Ramos (cell line): ENCODE measurements around the gene HTD2.
"Not testable (repeated sequence)": the region's sequence is repeated elsewhere in the genome, so short reads cannot be mapped to it uniquely, and the experiment has no call there.

Experiments used
- in situ Hi-C: fragments of 300-500 bp; cut with MboI; formaldehyde crosslinking; loops from one replicate; pipeline ENCODE4 v1.14.3; 2022; ENCODE audit warnings: low sequenced_read_pairs; ENCODE audit not compliant: unreplicated experiment

HTD2 gene

DNA sequence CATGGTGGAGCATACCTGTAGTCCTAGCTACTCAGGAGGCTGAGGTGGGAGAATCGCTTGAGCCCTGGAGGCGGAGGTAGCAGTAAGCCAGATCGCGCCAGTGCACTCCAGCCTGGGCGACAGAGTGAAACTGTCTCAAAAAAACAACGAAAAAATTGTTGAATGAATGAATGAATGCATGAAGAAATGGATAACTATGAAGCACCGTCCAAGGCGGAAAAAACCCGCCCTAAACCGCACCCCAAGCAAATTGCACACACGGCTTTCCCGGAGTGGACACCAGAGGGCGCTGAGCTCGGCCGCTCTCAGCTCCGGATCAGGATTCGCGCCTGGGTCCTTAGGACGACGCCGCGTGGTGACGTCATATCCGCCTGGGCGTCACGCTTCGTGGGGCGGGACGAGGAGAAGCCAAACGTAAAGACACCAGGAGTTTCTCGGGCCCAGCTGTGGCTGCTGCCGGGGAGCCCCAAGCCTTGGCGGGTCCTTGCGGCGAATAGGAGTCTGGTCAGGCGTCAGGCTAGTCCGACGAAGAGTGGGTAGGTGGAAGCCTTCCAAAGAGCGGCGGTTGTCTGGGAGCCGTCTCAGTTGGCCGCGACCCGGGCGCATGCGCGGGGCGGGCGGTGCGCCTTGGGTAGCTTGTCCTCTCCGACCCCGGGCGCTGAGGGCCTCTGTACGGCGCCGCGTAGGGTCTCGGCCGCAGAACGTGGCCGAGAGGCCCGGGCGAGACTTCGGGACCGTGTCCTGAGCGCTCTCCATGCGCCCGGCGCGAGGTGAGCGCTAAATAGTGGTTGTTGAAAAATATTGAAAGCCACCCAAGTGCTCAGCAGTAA, at the start of gene HTD2, which contains the start of gene RPP14:
Gene HTD2, plus strand, starts transcription at position 639 of the 830 bp plus-strand sequence. CDS start 11,094 bp downstream, outside the sequence.
Gene RPP14, plus strand, starts transcription at position 364 of the 830 bp plus-strand sequence. CDS start 4,085 bp downstream, outside the sequence.
- in situ Hi-C loops = loop anchor here (5.0 to 10.0 kb wide), 2 partner anchors 226 to 329 kb away; no protein-coding TSS in a partner anchor

DNA sequence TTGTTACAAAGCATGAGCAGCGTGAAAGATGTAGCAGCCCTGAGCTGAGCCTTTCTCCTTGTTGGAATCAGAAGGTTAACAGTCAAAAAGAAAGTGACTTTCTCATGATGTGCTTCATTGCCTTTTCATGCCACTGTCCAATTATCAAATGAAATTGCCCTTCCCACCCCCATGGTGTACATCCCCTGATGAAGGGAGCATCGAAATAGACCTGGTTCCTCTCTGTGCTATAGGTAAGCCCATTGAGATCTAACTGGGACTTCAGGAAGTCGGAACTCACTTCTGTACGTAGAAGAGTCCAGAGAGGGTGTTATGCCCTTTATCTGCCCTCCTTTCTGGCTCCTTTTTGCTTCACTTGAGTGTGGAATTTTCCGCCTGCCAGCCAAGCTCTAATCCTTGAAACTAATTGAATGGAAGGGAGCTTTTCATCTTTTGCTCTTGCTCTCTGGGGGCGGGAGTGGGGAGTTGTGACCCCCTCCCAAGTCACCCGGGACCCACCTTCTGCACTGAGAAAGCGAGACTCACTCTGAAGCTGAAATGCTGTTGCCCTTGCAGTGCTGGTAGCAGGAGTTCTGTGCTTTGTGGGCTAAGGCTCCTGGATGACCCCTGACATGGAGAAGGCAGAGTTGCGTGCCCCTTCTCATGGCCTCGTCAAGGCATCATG, 47.8 kb upstream of the HTD2 start:
- in situ Hi-C loops = no loop called here

DNA sequence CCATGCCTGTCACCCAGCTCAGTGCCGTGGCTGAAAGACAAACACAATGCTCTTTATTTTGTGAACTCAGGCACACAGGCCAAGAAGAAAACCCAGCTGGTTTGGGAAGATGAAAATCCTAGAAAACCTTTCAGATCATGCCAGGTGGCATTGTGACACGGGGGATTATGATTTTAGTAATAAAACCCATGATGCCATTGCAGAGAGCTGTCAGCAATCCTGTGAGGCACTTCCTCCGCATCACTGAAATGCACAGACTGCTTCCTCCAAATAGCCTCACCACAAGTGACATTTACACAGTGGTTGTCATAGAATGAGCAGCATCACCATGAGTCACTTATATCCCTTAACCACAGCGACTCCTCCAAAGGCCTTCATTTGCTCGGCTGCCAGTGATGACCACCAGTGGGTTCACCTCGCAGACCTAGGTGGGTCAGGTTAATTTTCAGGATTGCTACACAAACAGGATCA, 46.0 kb upstream of the HTD2 start:
- in situ Hi-C loops = no loop called here

DNA sequence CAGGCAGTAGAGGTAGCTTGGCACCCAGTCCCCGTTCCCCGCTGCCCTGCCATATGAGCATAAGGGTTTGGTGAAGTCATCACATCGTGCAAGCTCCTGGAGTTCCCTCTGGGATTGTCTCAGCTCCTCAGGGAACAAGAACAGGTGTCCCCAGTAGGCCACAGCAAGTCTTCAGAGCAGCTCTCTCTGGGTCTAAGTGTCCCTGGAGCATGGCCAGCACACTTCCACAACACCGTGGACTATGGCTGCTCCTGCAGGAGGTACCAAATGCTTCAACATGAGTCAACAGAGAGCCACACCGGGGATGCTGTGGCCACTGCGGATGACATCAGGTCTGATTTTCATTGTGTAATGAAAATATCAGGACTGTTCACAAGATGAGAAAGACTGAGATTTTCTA, 45.6 kb upstream of the HTD2 start:
- in situ Hi-C loops = no loop called here

DNA sequence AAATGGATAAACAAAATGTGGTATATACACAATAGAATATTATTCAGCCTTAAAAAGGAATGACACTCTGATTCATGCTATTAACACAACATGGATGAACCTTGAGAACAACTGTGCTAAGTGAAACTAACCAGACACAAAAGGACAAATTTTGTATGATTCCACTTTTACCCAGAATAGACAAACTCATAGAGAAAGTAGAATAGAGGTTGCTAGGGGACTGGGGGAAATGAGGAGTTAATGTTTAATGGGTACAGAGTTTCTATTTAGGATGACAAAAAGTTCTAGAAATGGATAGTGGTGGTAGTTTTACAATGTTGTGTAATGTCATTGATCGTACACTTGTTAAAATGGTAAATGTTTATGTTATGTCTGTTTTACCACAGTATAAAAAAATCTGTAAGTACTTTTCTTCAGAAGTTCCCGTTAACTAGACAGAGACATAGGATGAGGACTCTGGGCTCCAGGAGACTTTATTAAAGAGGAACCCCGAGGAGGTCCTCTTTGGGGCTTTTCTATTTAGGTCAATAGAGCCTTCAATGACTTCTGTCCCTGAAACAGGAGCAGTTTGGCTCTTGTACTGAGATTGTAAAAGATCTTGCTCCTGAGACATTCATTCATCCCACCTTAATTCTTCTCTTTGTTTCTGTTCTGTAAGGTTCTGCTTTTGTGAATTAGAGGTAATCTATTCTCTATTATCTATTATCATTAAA, 44.2 kb upstream of the HTD2 start:
- in situ Hi-C loops = no loop called here

DNA sequence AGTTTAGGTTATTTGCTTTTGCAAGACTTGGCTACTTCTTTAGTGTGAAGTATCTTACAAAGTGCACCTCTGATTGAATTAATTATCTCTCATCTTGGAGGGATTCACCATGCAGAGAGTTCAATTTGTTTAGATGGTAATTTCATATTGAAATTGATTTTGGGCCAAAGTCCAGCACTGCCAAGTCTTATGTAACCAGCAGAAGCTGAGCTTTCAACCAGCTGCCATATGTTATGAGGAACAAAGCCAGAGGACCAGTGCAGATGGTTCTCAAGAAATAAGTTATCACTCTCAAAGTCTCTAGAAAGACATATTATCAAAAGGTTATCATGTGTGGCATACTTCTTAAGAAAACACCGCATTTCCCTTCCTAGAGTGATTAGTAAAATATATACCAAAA, 39.7 kb upstream of the HTD2 start:
- in situ Hi-C loops = no loop called here

DNA sequence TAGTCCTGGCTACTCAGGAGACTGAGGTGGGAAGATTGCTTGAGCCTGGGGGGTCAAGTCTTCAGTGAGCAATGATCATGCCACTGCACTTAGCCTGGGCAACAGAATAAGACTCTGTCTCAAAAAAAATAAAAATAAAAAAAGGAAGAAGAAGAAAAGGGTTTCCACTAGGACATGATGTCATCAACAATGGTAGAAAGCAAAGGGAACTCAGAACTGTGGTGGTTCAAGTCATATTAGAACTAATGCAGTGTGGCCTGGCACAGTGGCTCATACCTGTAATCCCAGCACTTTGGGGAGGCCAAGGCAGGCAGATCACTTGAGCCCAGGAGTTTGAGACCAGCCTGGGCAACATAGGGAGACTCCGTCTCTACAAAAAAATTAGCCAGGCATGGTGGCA, 38.8 kb upstream of the HTD2 start:
- in situ Hi-C loops = not testable (repeated sequence)

DNA sequence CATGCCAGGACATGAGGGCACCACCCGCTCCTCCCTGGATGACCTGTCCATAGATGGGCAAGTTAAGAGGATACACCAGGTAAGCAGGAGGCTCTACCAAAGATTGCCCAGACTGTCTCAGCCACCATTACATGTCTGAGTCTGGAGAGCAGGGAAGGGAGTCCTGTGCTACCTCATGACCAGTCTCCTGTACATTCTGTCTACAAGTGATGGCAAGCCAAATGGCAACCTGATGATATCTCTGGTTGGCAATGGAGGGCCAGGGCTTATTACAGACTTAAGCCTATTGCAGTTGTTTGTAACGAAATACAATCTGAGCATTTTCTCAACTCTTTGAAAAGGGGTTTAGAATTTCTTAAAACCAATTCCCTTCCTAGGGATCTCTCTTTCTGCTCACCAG, 37.0 kb upstream of the HTD2 start:
- in situ Hi-C loops = no loop called here

DNA sequence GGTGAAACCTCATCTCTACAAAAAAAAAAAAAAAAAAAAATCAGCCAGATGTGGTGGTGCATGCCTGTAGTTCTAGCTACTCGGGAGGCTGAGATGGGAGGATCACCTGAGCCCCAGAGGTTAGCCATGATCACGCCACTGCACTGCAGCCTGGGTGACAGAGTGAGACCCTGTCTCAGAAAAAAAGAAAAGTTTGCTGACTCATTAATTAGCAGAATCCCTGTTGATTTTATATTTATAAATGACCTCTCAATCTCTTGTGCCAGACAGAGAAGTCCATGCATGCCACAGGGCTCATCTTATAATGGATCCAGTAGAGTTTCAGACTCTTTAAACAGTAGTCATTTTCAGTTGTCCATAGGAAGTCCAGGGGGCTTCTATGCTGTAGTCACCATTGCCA, 35.8 kb upstream of the HTD2 start:
- in situ Hi-C loops = no loop called here

DNA sequence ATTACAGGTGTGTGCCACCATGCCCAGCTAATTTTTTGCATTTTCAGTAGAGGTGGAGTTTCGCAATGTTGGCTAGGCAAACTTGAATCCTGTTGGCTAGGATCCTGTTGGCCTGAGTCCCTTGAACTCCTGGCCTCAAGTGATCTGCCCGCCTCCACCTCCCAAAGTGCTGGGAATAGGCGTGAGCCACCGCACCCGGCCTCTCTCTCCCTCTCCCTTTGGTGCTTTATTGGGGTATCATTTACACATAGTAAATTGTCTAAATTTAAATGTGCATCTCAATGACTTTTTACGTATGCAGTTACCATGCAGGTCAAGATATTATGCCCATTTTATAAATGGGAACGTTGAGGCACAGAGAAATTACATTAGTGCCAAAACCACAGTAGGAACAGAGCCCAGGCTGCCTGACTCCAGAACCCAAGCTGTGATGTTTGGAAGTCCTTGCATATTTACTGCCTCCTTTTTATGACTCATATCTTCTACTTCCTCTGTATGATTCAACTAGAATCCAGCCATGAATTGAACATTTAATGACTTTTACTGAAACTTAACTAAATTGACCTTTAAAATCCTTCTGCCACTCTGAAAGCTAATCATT, 34.3 kb upstream of the HTD2 start:
- in situ Hi-C loops = no loop called here

DNA sequence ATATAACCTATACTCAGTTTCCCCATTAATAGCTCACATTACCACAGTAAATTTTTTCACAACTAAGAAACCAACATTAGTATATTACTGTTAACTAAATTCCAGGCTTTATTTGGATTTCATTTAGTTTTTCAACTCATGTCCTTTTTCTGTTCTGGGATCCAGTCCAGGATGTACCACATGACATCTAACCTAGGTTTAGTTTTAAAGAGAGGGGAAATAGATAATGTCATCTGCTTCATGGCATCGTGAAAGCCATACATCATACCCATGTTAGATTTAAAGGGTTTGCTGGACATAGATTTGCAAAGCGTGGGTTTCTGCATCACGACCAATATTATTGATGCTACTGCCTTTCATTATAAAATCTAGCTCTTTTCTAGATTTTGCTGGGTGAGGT, 33.4 kb upstream of the HTD2 start:
- in situ Hi-C loops = no loop called here

DNA sequence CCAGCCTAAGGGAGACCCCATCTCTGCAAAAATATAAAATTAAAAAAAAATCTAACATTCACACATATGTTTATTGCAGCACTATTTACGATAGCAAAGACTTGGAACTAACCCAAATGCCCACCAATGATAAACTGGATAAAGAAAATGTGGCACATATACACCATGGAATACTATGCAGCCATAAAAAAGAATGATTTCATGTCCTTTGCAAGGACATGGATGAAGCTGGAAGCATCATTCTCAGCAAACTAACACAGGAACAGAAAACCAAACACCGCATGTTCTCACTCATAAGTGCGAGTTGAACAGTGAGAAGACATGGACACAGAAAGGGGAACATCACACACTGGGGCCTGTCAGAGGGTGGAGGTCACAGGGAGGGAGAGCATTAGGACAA, 33.0 kb upstream of the HTD2 start:
- in situ Hi-C loops = not testable (repeated sequence)

DNA sequence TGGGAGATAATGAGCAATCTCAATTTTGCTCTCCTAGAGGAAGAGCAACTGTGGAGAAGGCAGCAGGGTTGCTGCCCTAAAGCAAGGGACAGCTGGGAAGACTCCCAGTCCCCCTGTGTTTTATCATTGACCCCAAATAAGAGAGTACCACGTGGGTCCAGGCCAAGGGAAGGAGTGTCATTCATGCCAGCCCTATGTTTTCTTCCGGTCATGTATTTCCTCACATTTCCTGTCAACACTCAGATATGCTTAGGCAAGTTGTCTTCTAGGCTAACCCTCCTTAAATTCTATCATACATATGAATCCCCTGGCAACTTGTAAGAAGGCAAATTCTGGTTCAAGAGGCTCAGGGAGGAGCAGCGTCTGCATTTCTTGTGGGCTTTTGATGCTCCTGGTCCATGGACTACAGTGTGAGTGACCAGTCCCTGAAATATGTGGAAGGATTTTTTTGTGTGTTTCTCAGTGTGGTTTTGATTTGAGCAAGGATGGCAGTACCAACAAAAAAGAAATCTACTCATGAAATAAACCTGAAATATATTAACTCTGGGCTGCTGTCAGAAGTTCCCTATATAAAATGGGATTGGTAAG, 32.2 kb upstream of the HTD2 start:
- in situ Hi-C loops = no loop called here

DNA sequence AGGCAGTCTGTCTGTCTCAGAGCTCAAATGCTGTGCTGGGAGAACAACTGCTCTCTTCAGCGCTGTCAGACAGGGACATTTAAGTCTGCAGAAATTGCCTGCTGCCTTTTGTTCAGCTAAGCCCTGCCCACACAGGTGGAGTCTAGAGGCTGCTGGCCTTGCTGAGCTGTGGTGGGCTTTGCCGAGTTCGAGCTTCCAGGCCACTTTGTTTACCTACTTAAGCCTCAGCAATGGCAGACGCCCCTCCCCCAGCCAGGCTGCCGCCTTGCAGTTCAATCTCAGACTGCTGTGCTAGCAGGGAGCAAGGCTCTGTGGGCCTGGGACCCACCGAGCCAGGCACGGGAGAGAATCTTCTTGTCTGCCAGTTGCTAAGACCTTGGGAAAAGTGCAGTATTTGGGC, 25.3 kb upstream of the HTD2 start:
- in situ Hi-C loops = no loop called here

DNA sequence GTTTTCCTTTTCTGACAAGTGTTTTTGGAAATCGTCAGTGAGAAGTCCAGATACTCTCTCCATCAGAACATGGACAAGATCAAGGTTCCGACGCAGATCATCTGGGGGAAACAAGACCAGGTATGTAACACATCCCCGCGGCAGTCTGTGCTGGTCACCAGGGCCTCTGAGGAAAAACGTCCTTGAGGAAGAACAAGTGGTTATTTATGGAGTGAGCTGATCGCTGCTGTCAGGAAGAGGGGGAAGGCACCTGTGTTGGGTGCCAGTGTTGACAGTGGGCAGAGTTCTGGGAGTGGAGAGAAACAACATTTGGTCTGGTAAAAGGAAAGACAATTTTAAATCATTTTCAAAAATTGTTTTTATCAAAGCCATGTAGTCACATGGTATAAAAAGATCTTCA, 21.0 kb upstream of the HTD2 start:
- in situ Hi-C loops = no loop called here

DNA sequence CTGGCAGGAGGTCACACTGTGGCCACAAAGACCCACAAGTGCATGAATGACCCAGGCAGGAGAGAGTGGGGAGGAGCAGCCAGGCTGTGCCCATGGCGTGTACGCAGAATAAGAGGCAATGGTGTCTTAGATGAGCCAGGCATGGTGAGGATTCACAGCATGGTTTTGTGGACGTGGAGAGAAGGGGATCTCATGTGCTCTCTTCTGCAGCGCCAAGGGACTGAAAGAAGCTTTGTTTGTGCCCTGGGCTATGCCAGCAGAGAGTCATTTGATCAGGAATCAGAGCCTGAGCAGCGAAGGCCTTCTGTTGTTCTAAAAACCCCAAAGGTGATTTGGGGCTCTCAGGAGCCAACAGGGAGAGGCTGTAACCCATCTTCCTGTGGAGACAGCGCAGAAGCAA, 19.0 kb upstream of the HTD2 start:
- in situ Hi-C loops = no loop called here

DNA sequence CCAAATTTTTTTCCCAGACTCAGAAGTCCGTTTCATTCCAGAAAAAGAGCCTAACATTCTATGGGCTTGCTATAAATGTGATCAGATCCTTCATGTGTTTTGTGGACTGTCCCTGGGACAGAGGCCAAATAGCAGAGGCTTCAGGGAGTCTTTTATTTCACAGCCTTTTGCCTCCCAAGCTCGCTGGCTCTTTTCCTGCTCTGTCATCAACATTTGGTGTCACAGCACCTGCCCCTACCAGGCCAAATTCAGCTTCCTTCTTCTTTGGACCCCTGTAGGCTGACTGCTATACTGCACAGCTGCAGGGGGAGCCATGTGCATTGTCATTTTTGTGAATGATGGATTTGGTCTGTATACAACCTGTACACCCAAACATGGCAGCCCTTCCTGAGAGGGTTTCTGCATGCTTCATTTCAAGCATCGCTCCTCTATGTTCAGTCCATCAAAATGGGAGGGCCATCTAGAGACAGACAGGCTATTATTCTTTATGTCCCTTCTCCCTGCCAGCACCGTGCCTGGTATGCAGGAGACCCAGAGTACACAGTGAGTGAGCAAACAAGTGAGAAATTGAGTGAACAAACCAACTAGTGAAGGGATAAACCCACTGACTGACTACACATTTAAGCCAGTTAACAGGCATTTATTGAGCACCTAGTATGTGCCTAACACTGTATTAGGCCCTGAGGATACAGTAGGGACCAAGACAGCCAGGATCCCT, 18.1 kb upstream of the HTD2 start:
- in situ Hi-C loops = no loop called here

DNA sequence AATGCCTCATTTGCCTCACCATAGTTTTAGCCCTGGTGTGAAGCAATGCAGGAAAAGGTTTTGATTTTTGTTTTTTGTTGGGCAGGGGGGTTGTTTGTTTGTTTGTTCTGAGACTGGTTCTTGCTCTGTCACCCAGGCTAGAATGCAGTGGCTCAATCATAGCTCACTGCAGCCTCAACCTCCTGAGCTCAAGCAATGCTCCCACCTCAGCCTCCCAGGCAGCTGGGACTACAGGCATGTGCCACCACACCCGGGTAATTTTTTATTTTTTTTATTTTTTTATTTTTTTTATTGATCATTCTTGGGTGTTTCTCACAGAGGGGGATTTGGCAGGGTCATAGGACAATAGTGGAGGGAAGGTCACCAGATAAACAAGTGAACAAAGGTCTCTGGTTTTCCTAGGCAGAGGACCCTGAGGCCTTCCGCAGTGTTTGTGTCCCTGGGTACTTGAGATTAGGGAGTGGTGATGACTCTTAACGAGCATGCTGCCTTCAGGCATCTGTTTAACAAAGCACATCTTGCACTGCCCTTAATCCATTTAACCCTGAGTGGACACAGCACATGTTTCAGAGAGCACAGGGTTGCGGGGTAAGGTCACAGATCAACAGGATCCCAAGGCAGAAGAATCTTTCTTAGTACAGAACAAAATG, 17.2 kb upstream of the HTD2 start:
- in situ Hi-C loops = not testable (repeated sequence)

DNA sequence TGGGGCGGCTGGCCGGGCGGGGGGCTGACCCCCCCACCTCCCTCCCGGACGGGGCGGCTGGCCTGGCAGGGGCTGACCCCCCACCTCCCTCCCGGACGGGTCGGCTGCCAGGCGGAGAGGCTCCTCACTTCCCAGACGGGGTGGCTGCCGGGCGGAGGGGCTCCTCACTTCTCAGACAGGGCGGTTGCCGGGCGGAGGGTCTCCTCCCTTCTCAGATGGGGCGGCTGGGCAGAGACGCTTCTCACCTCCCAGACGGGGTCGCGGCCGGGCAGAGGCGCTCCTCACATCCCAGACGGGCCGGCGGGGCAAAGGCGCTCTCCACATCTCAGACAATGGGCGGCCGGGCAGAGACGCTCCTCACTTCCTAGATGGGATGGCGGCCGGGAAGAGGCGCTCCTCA, 15.9 kb upstream of the HTD2 start:
- in situ Hi-C loops = not testable (repeated sequence)
